Neural crest cell (in vitro differentiated cells): Measurements from ENCODE around the gene PRKCD. TPM values are rescaled to one million over a fixed set of nuclear protein-coding genes. Genes with fewer than 3 reads are reported as not detected.

ENCODE experiments used
- DNase-seq: peaks from one replicate; pipeline ENCODE4 v3.0.0; 2021; ENCODE audit warnings: low read depth, mixed read lengths, low spot score
- H3K27ac Mint-ChIP-seq: one replicate; pipeline ENCODE4 v1.8.0; 2021; ENCODE audit warnings: mild to moderate bottlenecking, mixed read lengths; ENCODE audit not compliant: unreplicated experiment
- H3K27me3 Mint-ChIP-seq: 2 replicates; pipeline ENCODE4 v1.8.0; 2021; ENCODE audit warnings: low read depth, mild to moderate bottlenecking, mixed read lengths
- H3K36me3 Mint-ChIP-seq: 2 replicates; pipeline ENCODE4 v1.8.0; 2021; ENCODE audit warnings: low read depth, mild to moderate bottlenecking, mixed read lengths
- H3K4me1 Mint-ChIP-seq: 2 replicates; pipeline ENCODE4 v1.8.0; 2021; ENCODE audit warnings: mixed read lengths
- H3K4me3 Mint-ChIP-seq: one replicate; pipeline ENCODE4 v1.8.0; 2021; ENCODE audit warnings: mild to moderate bottlenecking, mixed read lengths
- H3K9me3 Mint-ChIP-seq: 2 replicates; pipeline ENCODE4 v1.8.0; 2021; ENCODE audit warnings: mixed read lengths
- total RNA-seq: library from RNA; stranded (reverse); gene quantifications from 2 replicates; pipeline ENCODE4 v1.2.1, GENCODE V29; 2021
- TF ChIP-seq, protein P1 (sequence below): fragments of 200-600 bp; sonication (generic); conservative IDR thresholded peaks from 2 replicates; pipeline ENCODE4 v1.5.0; 2021; ENCODE audit warnings: antibody characterized with exemption, mild to moderate bottlenecking

Gene PRKCD
- total RNA-seq, 1 donor from 2014 or later = 10.8 TPM

DNA sequence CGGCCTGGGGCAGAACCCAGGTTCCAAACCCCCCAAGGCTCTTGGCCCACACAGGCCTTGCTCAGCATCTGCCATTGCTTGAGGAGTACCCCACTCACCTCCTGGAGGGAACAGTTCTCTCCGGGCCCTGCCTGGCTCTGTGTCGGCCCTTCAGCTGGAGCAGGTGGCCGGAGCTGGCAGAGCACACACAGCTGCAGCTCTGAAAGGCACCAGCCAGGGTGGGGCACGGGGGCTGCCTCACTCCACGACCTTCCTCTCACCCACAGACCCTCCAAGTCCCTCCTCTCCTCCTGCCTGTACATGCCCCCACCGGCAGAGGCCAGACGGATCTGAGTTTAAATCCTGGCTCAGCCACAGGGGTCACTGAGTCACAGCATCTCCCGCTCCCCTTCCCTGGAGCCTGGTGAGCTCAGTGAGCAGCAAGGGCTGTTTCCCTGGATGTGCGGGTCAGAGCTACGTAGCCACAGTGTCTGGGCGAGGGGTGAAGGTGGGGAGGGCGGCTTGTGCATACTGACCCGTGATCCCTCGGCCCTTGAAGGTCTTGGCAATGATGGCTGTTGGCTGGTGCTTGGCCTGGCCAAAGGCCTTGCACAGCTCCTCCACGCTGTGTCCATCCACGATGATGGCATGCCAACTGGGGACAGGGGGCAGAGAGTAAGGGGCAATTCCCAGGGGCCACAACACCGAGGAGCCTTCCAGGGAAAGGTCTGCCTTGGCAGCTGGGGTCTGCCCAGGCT is 71.8 kb downstream of the PRKCD start:
- Mint-ChIP-seq H3K4me3 (no peak overlapping the region), H3K4me1 (peaks cover 4% of the 10 kb centered on the region), H3K36me3 (no peaks in the 10 kb centered on the region), H3K9me3 (no peaks in the 10 kb centered on the region), H3K27me3 (no peaks in the 10 kb centered on the region), H3K27ac (peak overlapping the region; percentile 35)
- no peak for DNase-seq
- TF ChIP-seq, protein P1, sequence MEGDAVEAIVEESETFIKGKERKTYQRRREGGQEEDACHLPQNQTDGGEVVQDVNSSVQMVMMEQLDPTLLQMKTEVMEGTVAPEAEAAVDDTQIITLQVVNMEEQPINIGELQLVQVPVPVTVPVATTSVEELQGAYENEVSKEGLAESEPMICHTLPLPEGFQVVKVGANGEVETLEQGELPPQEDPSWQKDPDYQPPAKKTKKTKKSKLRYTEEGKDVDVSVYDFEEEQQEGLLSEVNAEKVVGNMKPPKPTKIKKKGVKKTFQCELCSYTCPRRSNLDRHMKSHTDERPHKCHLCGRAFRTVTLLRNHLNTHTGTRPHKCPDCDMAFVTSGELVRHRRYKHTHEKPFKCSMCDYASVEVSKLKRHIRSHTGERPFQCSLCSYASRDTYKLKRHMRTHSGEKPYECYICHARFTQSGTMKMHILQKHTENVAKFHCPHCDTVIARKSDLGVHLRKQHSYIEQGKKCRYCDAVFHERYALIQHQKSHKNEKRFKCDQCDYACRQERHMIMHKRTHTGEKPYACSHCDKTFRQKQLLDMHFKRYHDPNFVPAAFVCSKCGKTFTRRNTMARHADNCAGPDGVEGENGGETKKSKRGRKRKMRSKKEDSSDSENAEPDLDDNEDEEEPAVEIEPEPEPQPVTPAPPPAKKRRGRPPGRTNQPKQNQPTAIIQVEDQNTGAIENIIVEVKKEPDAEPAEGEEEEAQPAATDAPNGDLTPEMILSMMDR = no peak

DNA sequence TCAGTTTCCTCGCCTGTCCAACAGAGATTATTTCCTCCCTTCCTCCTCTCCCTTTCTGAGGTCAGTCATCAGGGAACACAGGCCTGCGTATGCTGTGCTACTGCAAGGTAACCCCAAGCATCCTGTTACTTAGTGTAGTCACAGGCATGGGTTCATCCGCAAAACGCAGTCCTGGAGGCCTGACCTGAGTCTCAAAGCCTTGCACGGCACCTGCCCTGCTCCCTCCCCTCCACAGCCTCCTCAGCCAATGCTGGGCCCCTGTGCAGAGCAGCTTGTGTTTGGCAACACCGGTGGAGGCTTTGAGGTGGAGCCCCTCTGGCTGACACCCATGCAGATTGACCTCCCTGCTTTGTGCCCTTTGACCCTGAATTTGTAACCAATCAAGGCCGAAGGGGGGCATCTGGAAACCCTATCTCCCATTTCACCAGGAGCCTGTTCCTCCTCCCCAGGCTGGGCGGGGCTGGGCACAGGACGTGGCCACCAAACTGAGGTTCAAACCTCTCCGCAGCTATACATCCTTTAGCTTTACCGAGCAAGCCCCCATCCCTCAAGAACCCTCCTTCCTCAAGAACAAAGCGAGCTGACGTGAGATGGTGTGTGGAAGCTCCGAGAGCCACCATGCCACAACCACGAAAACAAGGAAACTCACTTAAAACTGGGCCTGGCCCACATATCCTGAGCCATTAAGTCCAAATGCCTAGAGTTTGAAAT is 73.3 kb downstream of the PRKCD start:
- Mint-ChIP-seq H3K4me3 (no peak overlapping the region), H3K27ac (no peak overlapping the region), H3K36me3 (no peaks in the 10 kb centered on the region), H3K27me3 (no peaks in the 10 kb centered on the region), H3K4me1 (peaks cover 4% of the 10 kb centered on the region), H3K9me3 (no peaks in the 10 kb centered on the region)
- TF ChIP-seq, protein P1 = no peak
- DNase-seq = no peak

DNA sequence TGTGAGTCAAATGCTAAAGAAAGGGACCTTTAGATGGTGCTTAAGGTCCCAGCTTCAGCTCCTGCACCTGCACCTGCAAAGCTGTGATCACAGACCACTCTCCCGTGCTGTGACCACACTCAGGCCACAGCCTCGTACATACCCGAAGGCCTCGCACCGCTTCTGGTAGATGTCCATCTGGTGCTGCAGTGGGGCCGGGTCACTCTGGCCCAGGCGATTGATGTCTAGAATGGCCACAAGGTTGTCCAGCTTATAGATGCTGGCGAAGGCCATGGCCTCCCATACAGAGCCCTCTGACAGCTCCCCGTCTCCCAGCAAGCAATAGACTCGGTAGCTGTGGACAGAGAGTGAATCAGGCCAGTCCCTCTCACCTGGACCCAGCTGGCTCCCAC is 73.8 kb downstream of the PRKCD start:
- H3K4me3 Mint-ChIP-seq = no peak overlapping the region
- DNase-seq = no peak
- TF ChIP-seq, protein P1 = no peak
- H3K27me3 Mint-ChIP-seq = no peaks in the 10 kb centered on the region
- no peaks in the 10 kb centered on the region for H3K36me3 Mint-ChIP-seq
- no peak overlapping the region for H3K27ac Mint-ChIP-seq
- H3K4me1 Mint-ChIP-seq = peaks cover 4% of the 10 kb centered on the region
- no peaks in the 10 kb centered on the region for H3K9me3 Mint-ChIP-seq

DNA sequence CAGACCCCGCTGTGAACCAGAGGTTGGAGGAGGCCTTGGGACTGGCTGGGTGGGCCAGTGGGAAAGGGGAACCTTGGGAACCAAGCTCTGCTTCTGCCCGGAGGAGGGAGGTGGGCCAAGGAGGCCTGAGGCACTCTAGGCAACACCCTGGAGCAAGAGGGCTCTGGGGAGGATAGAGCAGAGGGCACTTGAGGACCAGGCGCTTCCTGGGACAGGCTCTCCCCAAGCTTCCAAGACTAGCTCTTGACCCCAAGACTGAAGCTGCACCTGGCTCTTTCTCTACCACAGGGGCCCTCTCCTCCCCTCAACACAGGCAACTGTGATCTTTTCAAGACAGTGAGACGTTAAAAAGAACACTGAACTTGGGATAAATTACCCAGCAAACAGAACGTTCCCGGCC is 74.5 kb downstream of the PRKCD start:
- H3K27ac Mint-ChIP-seq = peak overlapping the region; percentile 86
- no peaks in the 10 kb centered on the region for H3K27me3 Mint-ChIP-seq
- H3K9me3 Mint-ChIP-seq = no peaks in the 10 kb centered on the region
- TF ChIP-seq, protein P1 = no peak
- no peaks in the 10 kb centered on the region for H3K36me3 Mint-ChIP-seq
- peaks cover 4% of the 10 kb centered on the region for H3K4me1 Mint-ChIP-seq
- DNase-seq = no peak
- H3K4me3 Mint-ChIP-seq = no peak overlapping the region

DNA sequence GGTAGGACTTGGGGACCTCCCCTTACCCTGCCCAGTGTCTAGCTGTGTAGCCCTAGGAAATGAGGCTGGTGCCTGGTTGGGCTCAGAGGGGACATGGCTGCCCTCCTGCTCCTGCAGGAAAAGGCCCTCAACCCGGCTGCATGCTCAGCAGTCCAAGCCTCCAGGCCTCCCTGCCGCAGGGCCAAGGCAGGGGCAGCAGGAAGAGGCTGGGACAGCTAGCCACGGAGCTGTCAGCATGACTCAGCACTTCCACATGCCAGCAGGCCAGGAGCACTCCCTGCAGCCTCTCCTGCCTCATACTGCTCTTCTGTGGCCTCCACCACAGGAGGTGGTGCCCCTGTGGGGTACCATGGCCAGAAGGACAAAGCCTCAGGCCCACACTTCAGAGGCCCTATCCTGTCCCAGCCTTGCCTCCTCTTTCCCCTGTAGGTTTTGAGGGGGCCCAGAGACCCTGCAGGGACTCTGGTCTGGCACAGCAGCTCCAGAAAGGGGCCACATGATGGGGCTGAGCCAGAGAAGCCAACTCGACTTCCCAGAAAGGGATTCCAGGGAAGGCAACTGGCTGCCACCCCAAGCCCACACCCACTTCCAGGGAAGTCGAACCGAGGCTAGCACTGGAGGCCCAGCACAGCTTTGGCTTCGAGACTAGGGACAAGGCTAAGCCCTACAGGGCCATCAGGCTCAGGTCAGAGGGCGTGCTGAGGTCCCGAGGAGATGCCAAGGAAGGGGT is 75.3 kb downstream of the PRKCD start:
- Mint-ChIP-seq H3K4me3 (no peak overlapping the region), H3K27ac (peak overlapping the region; percentile 71)

More for the DNA sequence above, 75.3 kb downstream of the PRKCD start:
- TF ChIP-seq, protein P1 = no peak
- DNase-seq = no peak
- no peaks in the 10 kb centered on the region for H3K9me3 Mint-ChIP-seq
- H3K36me3 Mint-ChIP-seq = no peaks in the 10 kb centered on the region
- H3K4me1 Mint-ChIP-seq = peaks cover 4% of the 10 kb centered on the region
- no peaks in the 10 kb centered on the region for H3K27me3 Mint-ChIP-seq
